Measurements from ENCODE around the gene RFX7. TPM values are rescaled to one million over a fixed set of nuclear protein-coding genes. Genes with fewer than 3 reads are reported as not detected.

The RFX7 gene
- total RNA-seq, 4 donors from 2014 or later = 11.1 to 15.1 (median 12.7) TPM

DNA sequence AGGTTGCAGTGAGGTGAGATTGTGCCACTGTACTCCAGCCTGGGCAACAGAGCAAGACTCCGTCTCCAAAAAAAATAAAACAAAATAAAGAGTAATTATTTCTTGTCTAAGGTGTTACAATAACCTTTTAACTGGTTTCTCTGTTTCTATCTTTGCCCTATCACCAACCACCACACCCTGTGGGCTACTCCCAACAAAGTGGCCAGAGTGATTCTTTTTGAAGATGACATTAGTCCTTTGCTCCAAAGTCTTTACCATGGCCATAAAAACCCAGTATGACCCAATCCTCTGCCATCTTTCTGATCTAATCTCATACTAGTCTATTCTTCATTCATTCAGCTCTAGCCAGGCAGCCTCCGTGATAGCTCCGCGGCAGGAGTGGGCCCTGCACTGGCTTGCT, 62.8 kb downstream of the RFX7 start:
- WGBS, 2 donors = 96 to 98% methylated on average over 4 of the region's 4 CpGs
- H3K4me3 ChIP-seq (ENCODE audit: low read depth, poor library complexity, severe bottlenecking) = no peak overlapping the region
- intact Hi-C loops (cut with DNase I; ENCODE audit: low total_unique reads) = no loop called here
- no peak for TF ChIP-seq POLR2A (IDR thresholded peaks at IDR 0.05)
- TF ChIP-seq, protein P1, sequence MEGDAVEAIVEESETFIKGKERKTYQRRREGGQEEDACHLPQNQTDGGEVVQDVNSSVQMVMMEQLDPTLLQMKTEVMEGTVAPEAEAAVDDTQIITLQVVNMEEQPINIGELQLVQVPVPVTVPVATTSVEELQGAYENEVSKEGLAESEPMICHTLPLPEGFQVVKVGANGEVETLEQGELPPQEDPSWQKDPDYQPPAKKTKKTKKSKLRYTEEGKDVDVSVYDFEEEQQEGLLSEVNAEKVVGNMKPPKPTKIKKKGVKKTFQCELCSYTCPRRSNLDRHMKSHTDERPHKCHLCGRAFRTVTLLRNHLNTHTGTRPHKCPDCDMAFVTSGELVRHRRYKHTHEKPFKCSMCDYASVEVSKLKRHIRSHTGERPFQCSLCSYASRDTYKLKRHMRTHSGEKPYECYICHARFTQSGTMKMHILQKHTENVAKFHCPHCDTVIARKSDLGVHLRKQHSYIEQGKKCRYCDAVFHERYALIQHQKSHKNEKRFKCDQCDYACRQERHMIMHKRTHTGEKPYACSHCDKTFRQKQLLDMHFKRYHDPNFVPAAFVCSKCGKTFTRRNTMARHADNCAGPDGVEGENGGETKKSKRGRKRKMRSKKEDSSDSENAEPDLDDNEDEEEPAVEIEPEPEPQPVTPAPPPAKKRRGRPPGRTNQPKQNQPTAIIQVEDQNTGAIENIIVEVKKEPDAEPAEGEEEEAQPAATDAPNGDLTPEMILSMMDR (IDR thresholded peaks at IDR 0.05) = no peak
- DNase-seq (ENCODE audit: low spot score in 2 of 2) = no peak

DNA sequence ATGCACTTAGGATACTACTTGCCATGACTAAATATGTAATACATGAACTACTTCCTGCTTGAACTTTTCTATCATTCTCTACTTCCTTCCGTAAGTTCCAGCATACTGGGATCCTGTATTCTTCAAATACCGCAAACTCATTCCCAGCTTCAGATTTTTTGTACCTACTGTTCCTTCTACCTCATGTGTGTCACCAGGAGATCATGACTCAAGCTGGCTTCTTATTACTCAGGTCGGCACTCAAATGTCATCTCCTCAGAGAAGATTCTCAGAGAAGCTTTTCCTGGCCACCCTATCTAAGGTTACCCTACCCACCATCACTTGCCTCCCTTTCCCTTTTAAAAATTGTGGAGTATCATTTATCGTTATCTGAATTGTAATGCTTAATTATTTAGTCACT, 66.7 kb downstream of the RFX7 start:
- TF ChIP-seq POLR2A (IDR thresholded peaks at IDR 0.05) = no peak
- TF ChIP-seq, protein P1 (IDR thresholded peaks at IDR 0.05) = no peak
- no peak for DNase-seq (ENCODE audit: low spot score in 2 of 2)
- 94 to 99% methylated on average over 4 of the region's 4 CpGs for WGBS, 2 donors
- intact Hi-C loops (cut with DNase I; ENCODE audit: low total_unique reads) = no loop called here
- no peak overlapping the region for H3K4me3 ChIP-seq (ENCODE audit: low read depth, poor library complexity, severe bottlenecking)

DNA sequence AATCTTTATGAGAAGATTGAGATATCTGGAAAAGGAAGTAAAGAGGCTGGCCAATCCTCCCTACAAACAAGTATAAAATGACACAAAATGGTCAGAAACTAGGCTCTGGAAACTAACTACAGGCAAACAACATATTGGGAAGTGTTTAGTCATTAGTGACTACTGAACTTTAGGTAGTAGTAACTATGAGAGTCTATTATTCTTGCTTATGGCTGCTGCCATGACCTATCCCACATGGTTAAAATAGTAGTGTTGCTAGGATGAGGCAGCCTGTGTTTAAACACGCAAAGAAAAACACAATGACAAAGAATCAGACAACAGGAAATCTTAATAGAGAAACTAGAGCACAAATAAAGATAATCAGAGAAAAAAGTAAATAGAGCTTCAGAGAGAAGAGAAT, 67.9 kb downstream of the RFX7 start:
- intact Hi-C loops (cut with DNase I; ENCODE audit: low total_unique reads) = no loop called here
- WGBS, 2 donors = 89 to 94% methylated on average over 1 of the region's 1 CpG
- H3K4me3 ChIP-seq (ENCODE audit: low read depth, poor library complexity, severe bottlenecking) = no peak overlapping the region
- TF ChIP-seq, protein P1 (IDR thresholded peaks at IDR 0.05) = no peak
- no peak for TF ChIP-seq POLR2A (IDR thresholded peaks at IDR 0.05)
- DNase-seq (ENCODE audit: low spot score in 2 of 2) = no peak

DNA sequence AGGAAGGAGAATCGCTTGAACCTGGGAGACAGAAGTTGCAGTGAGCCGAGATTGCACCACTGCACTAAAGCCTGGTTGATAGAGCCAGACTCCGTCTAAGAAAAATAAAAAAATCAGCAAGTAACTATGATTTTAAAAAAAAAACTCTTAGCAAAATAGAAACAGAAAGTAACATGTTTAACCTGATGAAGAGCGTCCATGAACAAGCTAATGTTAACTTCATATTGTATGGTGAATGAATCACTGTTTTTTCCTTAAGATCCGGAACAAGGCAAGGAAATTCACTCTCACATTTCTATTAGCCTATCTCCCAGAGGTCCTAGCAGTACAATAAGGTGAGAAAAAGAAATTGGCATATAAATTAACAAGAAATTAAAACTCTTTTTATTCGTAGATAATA, 69.0 kb downstream of the RFX7 start:
- DNase-seq (ENCODE audit: low spot score in 2 of 2) = no peak
- intact Hi-C loops (cut with DNase I; ENCODE audit: low total_unique reads) = no loop called here
- 89 to 91% methylated on average over 6 of the region's 6 CpGs for WGBS, 2 donors
- no peak for TF ChIP-seq POLR2A (IDR thresholded peaks at IDR 0.05)
- TF ChIP-seq, protein P1 (IDR thresholded peaks at IDR 0.05) = no peak
- no peak overlapping the region for H3K4me3 ChIP-seq (ENCODE audit: low read depth, poor library complexity, severe bottlenecking)

DNA sequence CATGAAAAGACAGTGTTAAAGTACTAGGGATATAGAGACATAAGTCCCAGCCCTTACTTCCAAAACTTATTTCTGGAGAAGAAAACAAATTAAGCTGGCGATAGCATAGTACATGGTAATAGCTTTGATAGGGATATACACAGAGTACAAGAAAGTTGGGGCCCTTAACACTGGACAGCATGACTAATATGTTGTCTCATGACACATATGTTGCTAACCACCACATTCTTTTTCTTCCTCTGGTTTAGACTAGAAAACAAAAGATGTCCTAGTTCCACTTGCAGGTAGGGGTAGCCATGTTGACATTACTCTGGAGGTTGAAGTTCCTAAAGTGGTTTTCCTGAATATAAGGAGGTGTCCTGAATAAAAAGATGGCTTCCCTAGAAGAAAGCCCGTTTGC, 75.3 kb downstream of the RFX7 start:
- H3K4me3 ChIP-seq (ENCODE audit: low read depth, poor library complexity, severe bottlenecking) = no peak overlapping the region
- WGBS, 2 donors = 92% methylated on average over 2 of the region's 2 CpGs
- intact Hi-C loops (cut with DNase I; ENCODE audit: low total_unique reads) = no loop called here
- TF ChIP-seq POLR2A (IDR thresholded peaks at IDR 0.05) = no peak
- TF ChIP-seq, protein P1 (IDR thresholded peaks at IDR 0.05) = no peak
- no peak for DNase-seq (ENCODE audit: low spot score in 2 of 2)

DNA sequence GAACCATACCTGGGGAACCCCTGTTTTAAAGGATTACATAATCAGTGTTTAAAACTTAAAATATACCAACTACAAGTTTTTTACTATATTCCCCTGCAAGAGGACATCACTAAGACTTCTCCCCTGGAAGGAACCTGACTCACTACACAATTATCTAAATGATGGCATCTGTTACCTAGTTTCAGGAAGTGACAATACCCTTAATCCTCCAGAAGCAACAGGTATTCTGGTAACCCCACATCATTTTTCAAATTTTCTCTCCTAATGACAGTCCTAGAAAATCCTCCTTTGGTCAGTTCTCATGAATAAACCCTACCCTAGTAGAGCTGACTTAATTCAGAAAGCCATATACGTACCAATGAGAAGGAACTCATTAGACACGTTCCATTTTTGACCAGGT, 78.4 kb downstream of the RFX7 start:
- intact Hi-C loops (cut with DNase I; ENCODE audit: low total_unique reads) = no loop called here
- H3K4me3 ChIP-seq (ENCODE audit: low read depth, poor library complexity, severe bottlenecking) = no peak overlapping the region
- no peak for TF ChIP-seq POLR2A (IDR thresholded peaks at IDR 0.05)
- TF ChIP-seq, protein P1 (IDR thresholded peaks at IDR 0.05) = no peak
- DNase-seq (ENCODE audit: low spot score in 2 of 2) = no peak
- 96 to 98% methylated on average over 2 of the region's 2 CpGs for WGBS, 2 donors
